Immature natural killer cell (primary cell): ENCODE data around the gene NDUFB4. TPM values are rescaled to one million over a fixed set of nuclear protein-coding genes. Genes with fewer than 3 reads are reported as not detected.
"Not testable (repeated sequence)": the region's sequence is repeated elsewhere in the genome, so short reads cannot be mapped to it uniquely, and the experiment has no call there.

Source experiments
- DNase-seq, 3 donors: peaks; one replicate each; pipeline ENCODE4 v3.0.0; 2022; ENCODE audit warnings: mixed read lengths in 1 of 3
- H3K27ac Mint-ChIP-seq, 6 donors: one replicate each; pipeline ENCODE4 v1.8.0; 2020; ENCODE audit warnings: mixed read lengths in 6 of 6, mild to moderate bottlenecking in 5 of 6, inconsistent platforms in 4 of 6, moderate library complexity in 3 of 6
- H3K27me3 Mint-ChIP-seq, 3 donors: one replicate each; pipeline ENCODE4 v1.8.0; 2020 to 2021; ENCODE audit warnings: low read depth in 3 of 3, mild to moderate bottlenecking in 3 of 3, mixed read lengths in 3 of 3, moderate library complexity in 3 of 3, inconsistent platforms in 1 of 3
- H3K36me3 Mint-ChIP-seq, 3 donors: one replicate each; pipeline ENCODE4 v1.8.0; 2020; ENCODE audit warnings: mixed read lengths in 3 of 3, inconsistent platforms in 2 of 3, mild to moderate bottlenecking in 2 of 3
- H3K4me1 Mint-ChIP-seq, 2 donors: one replicate each; pipeline ENCODE4 v1.8.0; 2020; ENCODE audit warnings: inconsistent platforms in 2 of 2, mild to moderate bottlenecking in 2 of 2, mixed read lengths in 2 of 2, moderate library complexity in 1 of 2
- H3K4me3 Mint-ChIP-seq, 5 donors: one replicate each; pipeline ENCODE4 v1.8.0; 2020; ENCODE audit warnings: mild to moderate bottlenecking in 5 of 5, mixed read lengths in 5 of 5, inconsistent platforms in 3 of 5, moderate library complexity in 3 of 5
- H3K9me3 Mint-ChIP-seq, 6 donors: one replicate each; pipeline ENCODE4 v1.8.0; 2020; ENCODE audit warnings: mild to moderate bottlenecking in 6 of 6, mixed read lengths in 6 of 6, inconsistent platforms in 4 of 6, moderate library complexity in 3 of 6
- polyA plus RNA-seq, 3 donors: library from polyadenylated mRNA; unstranded; fragments of 300-500 nt; fragmentation: Illumina TruSeq; gene quantifications; one replicate each; pipeline ENCODE4 v1.2.3, GENCODE V29; 2021

Gene NDUFB4
- polyA plus RNA-seq, 3 donors from 2014 or later, result 202 to 231 (median 217) TPM

DNA sequence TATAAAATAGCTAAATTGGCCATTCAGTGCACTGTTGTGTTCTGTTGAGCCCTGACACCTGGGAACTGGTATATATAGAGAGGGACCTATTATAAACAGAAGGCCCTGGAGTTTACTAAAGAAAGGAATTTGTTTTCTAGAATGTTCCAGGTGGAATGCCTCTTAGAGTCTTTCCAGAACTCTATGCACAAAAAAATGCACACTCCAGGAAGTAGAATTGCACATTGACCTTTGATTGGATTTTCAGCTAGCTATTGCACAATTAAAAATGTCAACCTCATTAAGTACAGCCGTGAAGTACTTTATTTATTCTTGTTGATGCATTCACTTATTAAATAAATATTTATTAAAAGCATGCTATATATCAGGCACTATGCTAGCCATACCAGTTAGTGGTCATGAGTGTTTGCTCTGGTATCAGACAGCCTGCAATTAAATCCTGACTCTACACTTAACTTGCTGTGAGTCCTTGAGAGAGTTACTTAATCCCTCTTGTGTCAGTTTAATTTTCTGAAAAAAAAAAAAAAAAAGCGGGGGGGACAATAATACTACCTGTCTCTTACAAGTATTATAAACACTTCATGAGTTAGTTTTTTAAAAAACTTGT lies 40.8 kb downstream of the NDUFB4 start:
- H3K36me3 Mint-ChIP-seq, result no peaks in the 10 kb centered on the region
- DNase-seq, result no peak
- no peak overlapping the region for H3K27ac Mint-ChIP-seq
- H3K4me1 Mint-ChIP-seq, result no peaks in the 10 kb centered on the region
- H3K9me3 Mint-ChIP-seq, result no peaks in the 10 kb centered on the region
- H3K4me3 Mint-ChIP-seq, result no peak overlapping the region
- peaks cover 0 to 3% (median 2%) of the 10 kb centered on the region in 3 donors for H3K27me3 Mint-ChIP-seq

DNA sequence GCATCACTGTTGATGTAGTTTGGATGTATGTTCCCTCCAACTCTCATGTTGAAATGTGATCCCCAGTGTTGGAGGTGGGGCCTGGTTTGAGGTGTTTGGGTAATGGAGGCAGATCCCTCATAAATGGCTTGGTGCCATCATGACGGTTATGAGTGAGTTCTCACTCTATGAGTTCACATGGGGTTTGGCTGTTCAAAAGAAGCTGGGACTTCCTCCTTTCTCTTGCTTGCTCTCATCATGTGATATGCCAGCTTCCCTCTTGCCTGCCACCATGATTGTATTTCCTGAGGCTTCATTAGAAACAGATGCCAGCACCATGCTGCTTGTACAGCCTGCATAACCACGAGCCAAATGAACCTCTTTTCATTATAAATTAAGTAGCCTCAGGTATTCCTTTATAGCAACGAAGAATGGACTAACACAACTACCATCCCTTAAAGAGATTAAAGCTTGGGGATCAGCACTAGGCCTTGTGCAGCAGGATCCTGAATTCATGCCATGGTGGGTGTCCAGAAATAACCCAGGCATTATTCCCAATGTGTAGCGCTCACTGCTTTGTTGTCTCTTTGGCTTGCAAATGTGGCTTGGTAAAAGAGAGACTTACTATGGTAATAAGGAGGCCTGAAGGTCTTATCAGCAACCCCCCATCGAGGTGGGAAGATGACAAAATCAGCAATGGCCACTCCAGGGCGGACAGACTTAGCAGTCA lies 41.9 kb downstream of the NDUFB4 start:
- Mint-ChIP-seq H3K4me3 (no peak overlapping the region), H3K27me3 (peaks cover under 1 to 3% (median 2%) of the 10 kb centered on the region in 3 donors), H3K4me1 (no peaks in the 10 kb centered on the region), H3K27ac (no peak overlapping the region), H3K9me3 (no peaks in the 10 kb centered on the region), H3K36me3 (no peaks in the 10 kb centered on the region)
- DNase-seq, result no peak

DNA sequence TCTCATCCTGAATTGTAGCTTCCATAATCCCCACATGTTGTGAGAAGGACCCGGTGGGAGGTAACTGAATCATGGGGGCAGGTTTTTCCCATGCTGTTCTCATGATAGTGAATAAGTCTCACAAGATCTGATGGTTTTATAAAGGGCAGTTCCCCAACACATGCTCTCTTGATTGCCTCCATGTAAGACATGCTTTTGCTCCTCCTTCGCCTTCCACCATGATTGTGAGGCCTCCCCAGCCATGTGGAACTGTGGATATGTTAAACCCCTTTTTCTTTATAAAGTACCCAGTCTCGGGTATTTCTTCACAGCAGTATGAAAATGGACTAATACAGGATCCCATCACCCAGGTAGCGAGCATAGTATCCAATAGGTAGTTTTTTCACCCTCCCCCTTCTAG lies 42.7 kb downstream of the NDUFB4 start:
- not testable (repeated sequence) for H3K9me3 Mint-ChIP-seq, H3K4me1 Mint-ChIP-seq, DNase-seq, H3K27me3 Mint-ChIP-seq, H3K4me3 Mint-ChIP-seq, H3K36me3 Mint-ChIP-seq, H3K27ac Mint-ChIP-seq

DNA sequence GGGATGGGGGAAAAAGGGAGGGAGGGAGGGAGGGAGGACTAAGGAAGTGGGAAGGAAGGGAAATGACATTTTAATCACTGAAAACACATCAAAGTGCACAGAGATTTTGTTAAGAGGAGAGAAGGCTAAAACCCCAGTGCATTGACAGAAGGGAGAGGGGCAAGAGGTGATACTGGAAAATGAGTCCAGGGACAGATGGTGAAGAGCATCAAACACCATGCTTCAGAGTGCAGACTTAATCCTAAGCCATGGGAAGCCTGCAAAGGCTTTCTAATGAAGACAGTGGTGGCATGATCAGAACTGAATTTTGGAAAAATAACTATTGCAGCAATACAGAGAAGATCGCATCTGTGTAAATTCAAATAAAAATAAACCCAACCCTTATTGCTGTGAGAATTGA lies 44.1 kb downstream of the NDUFB4 start:
- no peaks in the 10 kb centered on the region for H3K36me3 Mint-ChIP-seq
- DNase-seq, result no peak
- H3K27me3 Mint-ChIP-seq, result peaks cover 0 to 6% (median 3%) of the 10 kb centered on the region in 3 donors
- no peaks in the 10 kb centered on the region for H3K4me1 Mint-ChIP-seq
- no peak overlapping the region for H3K27ac Mint-ChIP-seq
- H3K9me3 Mint-ChIP-seq, result no peaks in the 10 kb centered on the region
- no peak overlapping the region for H3K4me3 Mint-ChIP-seq

DNA sequence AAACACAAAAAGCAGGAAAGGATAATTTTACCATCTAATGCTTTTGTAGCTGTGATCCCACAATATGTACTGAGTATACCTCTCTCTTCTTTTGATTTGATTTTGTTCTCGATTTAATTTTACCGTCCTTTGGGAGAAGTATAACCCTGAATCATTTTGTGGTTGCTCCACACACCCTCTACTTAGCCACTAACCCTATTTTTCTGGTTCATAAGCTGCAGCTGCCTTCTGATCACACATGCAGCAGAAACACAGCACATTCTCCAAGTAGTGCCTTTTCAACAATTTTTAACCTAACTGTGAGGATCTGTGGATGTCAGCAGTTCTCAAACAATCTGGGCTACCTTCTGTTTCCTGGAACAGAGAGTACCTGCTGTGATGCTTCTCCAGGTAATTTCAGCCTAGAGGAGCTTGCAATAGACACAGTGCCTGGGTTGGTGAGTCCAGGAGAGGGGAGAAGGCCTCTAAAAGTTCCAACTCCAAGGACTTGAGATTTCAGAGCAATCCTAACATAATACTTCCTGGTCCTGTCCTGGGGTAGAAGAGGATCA lies 45.6 kb downstream of the NDUFB4 start:
- Mint-ChIP-seq H3K36me3 (no peaks in the 10 kb centered on the region), H3K27ac (no peak overlapping the region)

DNA sequence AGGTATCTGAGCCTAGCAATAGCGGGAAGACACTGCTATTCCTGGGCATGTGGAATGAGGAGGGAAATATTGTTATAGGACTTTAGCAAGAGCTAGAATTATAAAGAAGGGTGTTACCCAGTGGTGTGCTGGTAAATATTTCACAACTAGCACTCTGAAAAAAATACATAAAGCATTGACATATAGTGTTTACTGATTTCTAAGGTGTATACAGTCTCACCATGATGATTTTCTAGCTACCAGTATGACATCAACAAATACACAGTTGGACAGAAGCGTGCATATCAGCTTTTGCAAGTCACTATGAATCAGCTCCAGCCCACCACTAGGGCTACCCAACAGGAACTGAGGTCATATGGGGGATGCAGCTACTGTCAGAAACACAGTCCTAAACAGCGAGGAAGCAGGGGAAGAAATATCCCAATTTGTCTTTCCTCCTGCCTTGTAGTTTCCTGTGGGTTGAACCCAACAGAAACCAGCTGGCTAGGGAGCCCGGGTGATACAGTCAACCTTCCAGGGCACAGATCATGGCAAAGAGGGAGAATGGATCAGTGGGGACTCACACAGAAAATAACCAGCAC lies 46.3 kb downstream of the NDUFB4 start:
- no peak for DNase-seq
- no peaks in the 10 kb centered on the region for H3K4me1 Mint-ChIP-seq
- H3K36me3 Mint-ChIP-seq, result no peaks in the 10 kb centered on the region
- no peak overlapping the region for H3K27ac Mint-ChIP-seq
- no peak overlapping the region for H3K4me3 Mint-ChIP-seq
- H3K27me3 Mint-ChIP-seq, result peaks cover 2 to 6% (median 3%) of the 10 kb centered on the region in 3 donors
- no peaks in the 10 kb centered on the region for H3K9me3 Mint-ChIP-seq

More for the DNA sequence above, 45.6 kb downstream of the NDUFB4 start:
- Mint-ChIP-seq H3K4me1 (no peaks in the 10 kb centered on the region), H3K4me3 (no peak overlapping the region), H3K27me3 (peaks cover 2 to 6% (median 3%) of the 10 kb centered on the region in 3 donors), H3K9me3 (no peaks in the 10 kb centered on the region)
- DNase-seq, result no peak

DNA sequence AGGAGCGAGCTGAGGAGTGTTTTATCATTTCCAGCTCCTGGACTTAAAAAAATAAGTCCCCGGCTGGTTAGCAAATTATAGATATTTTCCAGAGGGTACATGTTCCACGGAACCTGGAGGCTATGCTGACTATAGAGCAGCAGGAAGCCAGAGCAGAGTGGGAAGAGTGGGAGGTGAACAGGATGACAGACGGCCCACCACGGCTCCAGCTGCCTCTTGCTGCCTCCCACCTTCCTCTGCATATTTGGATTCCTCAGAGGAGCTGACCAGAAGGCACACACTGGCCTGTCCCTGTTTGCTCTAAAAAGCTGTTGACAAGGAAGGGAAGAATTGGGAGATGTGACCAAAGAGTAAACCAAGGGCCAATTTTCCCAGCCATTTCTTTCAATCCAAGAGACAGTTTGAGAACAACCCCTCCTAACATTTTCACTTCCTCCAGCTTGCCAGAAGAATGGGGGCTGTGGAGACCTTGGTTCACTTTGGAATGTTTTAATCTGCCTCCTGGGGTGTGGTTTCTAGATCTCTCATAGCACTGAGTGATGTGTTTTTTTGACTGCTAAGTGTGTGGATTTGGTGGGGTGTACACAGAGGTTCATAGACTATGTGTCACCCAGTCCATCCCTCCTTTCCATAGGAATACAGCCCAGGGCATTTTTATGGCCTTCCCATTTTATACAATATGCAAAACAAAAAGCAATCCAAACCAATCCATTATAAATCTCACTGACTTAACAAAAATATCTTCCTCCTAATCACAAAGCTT lies 49.1 kb downstream of the NDUFB4 start:
- no peak overlapping the region for H3K27ac Mint-ChIP-seq
- peaks cover 2 to 6% (median 3%) of the 10 kb centered on the region in 3 donors for H3K27me3 Mint-ChIP-seq
- H3K36me3 Mint-ChIP-seq, result no peaks in the 10 kb centered on the region
- no peak for DNase-seq
- no peaks in the 10 kb centered on the region for H3K4me1 Mint-ChIP-seq
- H3K9me3 Mint-ChIP-seq, result no peaks in the 10 kb centered on the region
- no peak overlapping the region for H3K4me3 Mint-ChIP-seq

DNA sequence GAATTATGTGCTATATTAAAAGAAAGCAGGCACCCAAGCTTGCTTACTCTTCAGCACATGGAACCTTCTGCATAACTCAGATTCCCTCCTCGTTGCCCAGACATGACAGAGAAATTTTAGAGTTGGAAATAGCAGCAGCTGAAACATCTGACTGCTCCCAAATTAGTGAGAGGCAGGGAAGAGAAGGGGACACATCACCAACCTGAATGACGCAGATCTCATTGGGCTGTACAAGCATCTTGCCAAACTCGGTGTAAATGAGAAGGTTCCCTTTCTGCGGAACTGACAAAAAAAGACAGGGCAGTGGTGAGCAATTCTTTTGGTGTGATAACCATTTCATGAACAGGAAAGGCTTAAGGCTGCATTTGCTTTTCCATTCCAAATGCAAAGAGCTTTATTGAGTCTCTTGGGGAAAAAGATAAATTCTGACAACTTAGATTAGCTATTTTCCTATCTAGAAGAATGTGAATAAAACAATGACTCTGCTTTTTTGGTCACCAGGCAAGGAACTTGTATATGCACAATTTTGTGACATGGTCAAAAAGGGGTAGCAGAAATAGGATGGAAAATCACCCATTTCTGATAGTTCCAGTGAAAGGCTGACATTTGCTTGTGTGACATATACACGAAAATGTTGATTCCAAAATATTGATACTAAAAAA lies 50.8 kb downstream of the NDUFB4 start:
- no peaks in the 10 kb centered on the region for H3K36me3 Mint-ChIP-seq
- H3K4me1 Mint-ChIP-seq, result no peaks in the 10 kb centered on the region
- no peak overlapping the region for H3K27ac Mint-ChIP-seq
- no peak for DNase-seq
- H3K4me3 Mint-ChIP-seq, result no peak overlapping the region
- no peaks in the 10 kb centered on the region for H3K9me3 Mint-ChIP-seq
- H3K27me3 Mint-ChIP-seq, result peaks cover 2 to 3% (median 3%) of the 10 kb centered on the region in 3 donors

DNA sequence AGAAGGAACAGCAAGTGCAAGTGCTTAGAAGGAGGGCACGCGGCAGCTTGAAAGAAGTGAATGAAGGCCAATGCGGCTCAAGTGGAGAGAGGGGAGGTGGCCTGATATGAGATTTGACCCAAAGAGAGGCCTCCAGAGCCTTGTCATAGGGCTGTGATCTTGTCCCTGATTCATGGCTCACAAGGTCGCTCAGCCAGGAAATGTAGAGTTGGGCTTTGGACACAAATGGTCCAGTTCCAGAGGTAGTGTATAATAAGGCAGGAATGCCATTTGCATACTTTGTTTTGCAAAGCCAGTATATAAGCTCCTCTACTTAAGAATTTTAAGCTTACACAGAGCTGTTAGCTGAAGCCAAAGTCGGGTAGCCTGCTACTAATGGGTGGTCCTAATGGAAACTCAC lies 52.2 kb downstream of the NDUFB4 start:
- H3K4me1 Mint-ChIP-seq, result no peaks in the 10 kb centered on the region
- DNase-seq, result no peak
- no peaks in the 10 kb centered on the region for H3K9me3 Mint-ChIP-seq
- H3K27ac Mint-ChIP-seq, result no peak overlapping the region
- H3K36me3 Mint-ChIP-seq, result no peaks in the 10 kb centered on the region
- H3K27me3 Mint-ChIP-seq, result peaks cover 0 to 3% (median 2%) of the 10 kb centered on the region in 3 donors
- no peak overlapping the region for H3K4me3 Mint-ChIP-seq

DNA sequence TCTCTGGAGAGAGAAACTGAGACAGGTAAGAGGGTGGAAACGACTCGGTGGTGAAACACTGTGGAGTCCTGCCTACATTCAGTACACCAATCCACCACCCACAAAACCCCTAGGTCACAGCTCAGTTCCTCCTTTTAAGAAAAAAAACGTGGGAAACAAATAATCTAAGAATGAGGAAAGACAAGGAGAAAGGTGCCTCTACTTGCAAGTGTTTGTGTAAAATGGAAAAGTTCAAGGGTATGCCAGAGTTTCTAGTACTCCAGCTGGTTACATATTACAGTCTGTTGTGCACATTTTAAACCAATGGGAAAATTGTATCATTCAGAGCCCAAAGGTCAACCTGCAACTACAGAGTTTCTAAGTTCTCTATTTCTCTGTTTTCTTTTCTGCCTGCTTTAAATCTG lies 53.7 kb downstream of the NDUFB4 start:
- Mint-ChIP-seq H3K27ac (no peak overlapping the region), H3K9me3 (no peaks in the 10 kb centered on the region), H3K4me1 (no peaks in the 10 kb centered on the region), H3K4me3 (no peak overlapping the region), H3K27me3 (peaks cover under 1 to 3% (median 2%) of the 10 kb centered on the region in 3 donors), H3K36me3 (no peaks in the 10 kb centered on the region)
- no peak for DNase-seq

DNA sequence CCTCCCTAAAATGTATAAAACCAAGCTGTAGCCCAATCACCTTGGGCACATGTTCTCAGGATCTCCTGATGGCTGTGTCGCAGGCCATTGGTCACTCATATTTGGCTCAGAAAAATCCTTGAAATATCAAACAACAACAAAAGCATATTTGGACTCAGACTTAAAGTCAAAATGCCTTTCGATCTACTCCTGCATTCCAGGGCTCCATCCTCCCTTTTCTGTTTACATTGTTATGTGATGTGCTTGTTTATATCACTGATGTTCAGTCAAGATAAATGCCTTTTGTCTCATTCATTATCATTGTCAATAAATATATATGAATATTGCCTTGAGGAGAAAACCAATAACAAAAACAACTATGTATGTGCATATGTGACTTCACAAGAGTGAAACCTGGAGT lies 54.2 kb downstream of the NDUFB4 start:
- Mint-ChIP-seq H3K27ac (no peak overlapping the region), H3K4me1 (no peaks in the 10 kb centered on the region), H3K27me3 (peaks cover 0 to 3% (median 2%) of the 10 kb centered on the region in 3 donors), H3K36me3 (no peaks in the 10 kb centered on the region), H3K9me3 (no peaks in the 10 kb centered on the region), H3K4me3 (no peak overlapping the region)
- DNase-seq, result no peak
